ENCODE measurements around the gene SNPH.

DNA sequence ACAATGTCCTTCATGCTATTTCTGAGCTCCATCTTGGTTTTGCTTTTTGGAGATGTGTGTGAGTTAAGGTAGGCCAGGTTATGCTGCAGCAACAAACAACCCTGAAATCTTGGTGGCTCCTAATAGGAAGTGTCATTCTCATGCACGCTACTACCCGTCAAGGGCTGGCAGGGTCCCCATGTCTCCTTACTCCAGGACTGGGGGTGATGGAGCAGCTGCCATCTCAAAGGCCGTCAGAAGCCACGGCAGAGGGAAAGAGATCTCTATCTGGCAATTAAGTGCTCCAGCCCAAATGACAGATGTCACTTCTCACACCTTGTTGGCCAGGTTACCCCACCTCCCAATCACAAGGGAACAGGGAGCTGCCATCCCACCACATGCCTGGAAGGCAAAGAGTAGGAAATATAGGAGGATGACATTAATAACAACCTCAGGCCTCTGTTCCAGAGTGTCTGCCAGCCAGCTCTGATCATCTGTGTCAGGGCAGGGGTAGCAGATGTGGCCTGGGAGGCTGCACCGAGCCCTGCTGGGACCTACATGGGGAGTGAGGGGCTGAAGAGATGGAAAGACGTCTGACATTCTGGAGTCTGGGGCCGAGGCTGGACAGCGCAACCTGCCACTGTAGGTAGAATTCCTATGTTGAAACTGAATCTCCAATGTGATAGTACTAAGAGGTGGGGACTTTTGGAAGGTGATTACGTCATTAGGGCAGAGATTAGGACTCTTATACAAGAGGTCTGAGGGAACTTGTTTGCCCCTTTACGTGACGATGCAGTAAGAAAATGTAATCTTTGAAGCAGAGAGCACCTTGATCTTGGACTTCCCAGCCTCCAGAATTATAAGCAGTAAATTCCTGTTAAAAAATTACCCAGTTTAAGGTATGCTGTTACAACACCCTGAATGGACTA, 67.6 kb downstream of the SNPH start:
- TF ChIP-seq, protein P1, sequence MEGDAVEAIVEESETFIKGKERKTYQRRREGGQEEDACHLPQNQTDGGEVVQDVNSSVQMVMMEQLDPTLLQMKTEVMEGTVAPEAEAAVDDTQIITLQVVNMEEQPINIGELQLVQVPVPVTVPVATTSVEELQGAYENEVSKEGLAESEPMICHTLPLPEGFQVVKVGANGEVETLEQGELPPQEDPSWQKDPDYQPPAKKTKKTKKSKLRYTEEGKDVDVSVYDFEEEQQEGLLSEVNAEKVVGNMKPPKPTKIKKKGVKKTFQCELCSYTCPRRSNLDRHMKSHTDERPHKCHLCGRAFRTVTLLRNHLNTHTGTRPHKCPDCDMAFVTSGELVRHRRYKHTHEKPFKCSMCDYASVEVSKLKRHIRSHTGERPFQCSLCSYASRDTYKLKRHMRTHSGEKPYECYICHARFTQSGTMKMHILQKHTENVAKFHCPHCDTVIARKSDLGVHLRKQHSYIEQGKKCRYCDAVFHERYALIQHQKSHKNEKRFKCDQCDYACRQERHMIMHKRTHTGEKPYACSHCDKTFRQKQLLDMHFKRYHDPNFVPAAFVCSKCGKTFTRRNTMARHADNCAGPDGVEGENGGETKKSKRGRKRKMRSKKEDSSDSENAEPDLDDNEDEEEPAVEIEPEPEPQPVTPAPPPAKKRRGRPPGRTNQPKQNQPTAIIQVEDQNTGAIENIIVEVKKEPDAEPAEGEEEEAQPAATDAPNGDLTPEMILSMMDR (IDR thresholded peaks at IDR 0.05): no peak
- TF ChIP-seq EP300 (IDR thresholded peaks at IDR 0.05): no peak
- no peak for TF ChIP-seq POLR2A (IDR thresholded peaks at IDR 0.05)

Measured in upper lobe of left lung (tissue), 4 donors.